G401 (cell line): ENCODE measurements around the gene TRIM64C. TPM values are rescaled to one million over a fixed set of nuclear protein-coding genes. Genes with fewer than 3 reads are reported as not detected.
"Not testable (repeated sequence)": the region's sequence is repeated elsewhere in the genome, so short reads cannot be mapped to it uniquely, and the experiment has no call there.

Experiments used
- DNase-seq: peaks from one replicate; pipeline ENCODE4 v3.0.0-alpha.2; 2015; ENCODE audit warnings: low spot score
- in situ Hi-C: cut with HindIII; loops from 2 replicates; pipeline ENCODE4 v1.10.0; 2016; ENCODE audit warnings: low sequenced_read_pairs, mixed read lengths
- total RNA-seq: library from RNA; depleted of rRNA; stranded (reverse); fragments of >200 nt; shearing (Covaris generic); gene quantifications from 2 replicates; pipeline ENCODE4 v1.2.3, GENCODE V29; 2014; rRNA removed

Gene TRIM64C, protein sequence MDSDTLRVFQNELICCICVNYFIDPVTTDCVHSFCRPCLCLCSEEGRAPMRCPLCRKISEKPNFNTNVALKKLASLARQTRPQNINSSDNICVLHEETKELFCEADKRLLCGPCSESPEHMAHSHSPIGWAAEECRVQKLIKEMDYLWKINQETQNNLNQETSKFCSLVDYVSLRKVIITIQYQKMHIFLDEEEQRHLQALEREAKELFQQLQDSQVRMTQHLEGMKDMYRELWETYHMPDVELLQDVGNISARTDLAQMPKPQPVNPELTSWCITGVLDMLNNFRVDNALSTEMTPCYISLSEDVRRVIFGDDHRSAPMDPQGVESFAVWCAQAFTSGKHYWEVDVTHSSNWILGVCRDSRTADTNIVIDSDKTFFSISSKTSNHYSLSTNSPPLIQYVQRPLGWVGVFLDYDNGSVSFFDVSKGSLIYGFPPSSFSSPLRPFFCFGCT
- not detected in 2 replicates for total RNA-seq

DNA sequence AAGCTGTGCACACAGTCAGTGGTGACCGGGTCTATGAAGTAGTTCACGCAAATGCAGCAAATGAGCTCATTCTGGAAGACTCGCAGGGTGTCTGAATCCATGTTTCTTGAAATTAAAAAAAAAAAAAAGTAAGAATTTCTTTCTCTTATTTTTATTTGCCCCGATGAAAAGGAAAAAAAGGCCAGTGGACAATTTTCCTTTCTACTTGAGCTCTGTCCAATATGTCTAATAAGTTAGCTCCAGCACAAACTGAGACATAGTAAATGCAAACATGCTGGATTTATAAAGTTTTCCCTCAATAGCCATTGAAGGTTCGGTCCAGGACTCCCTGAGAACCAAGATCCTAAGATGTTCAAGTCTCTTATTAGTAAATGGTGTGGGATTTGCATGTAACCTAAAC is at the start of gene TRIM64C:
TRIM64C (minus strand) TSS at position 101 of the 400 bp plus-strand sequence; CDS start at position 101, 0 bp downstream.
- DNase-seq, in situ Hi-C loops: not testable (repeated sequence)

GRCh38 chr11:49102356-49102755 is 43.4 kb upstream of the TRIM64C start:
- DNase-seq, in situ Hi-C loops: not testable (repeated sequence)

DNA sequence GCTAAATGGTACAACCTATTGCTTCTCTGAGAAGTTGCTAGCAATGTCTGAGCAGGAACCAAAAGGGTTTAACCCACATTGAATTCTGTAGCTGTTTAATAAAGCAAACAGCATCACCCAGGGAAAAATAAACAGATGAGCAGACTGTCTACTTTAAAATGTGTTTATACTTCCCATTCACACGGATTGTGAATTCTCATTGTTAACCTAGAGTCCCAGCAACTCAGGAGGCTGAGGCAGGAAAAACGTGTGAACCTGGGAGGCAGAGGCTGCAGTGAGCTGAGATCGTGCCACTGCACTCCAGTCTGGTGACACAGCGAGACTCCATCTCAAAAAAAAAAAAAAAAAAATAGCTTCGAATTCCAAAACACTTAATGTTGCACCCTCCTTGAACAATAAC is 11.0 kb upstream of the TRIM64C start:
- DNase-seq, in situ Hi-C loops: not testable (repeated sequence)

- in situ Hi-C loops, DNase-seq: not testable (repeated sequence)
These were observed 9.1 kb downstream of the TRIM64C start for GRCh38 chr11:49049821-49050220.

DNA sequence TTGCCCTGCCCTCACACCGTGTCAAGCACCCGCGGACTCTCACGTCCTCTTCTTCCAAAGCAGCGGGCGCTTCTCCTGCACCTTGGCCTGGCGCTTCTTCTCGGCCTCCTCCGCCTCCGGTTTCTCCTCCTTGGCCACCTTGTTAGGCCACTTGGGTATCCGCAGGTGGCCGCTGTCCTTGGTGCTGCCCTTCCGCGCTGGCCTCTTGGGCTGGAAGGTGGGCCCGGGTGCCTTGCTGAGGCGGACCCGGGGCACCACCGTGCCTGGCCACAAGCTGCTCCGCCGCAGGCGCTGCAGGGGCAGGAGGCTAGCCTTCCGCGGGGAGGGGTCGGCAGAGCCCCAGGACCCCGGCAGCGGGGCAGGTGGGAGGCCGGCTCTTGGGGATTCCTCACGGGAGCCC is 10.7 kb downstream of the TRIM64C start:
- DNase-seq, in situ Hi-C loops: not testable (repeated sequence)

DNA sequence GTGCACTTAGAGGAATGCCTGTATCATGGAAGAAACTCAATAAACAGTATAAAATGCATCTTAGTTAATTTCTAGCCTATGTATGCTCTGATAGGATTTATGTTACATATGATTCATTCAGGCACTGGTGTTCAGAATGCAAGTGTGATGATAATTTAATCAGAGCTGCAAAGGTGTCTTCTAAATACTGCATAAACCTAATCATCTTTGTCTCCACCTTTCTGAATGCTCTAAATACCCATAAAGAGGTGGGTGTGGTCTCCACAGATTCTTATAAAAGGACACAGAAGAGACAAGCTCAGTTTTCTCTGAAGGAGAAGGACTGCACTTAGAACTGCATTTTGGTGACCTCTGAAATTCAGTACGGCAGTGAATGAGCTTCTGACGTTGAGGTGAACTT is 30.4 kb downstream of the TRIM64C start, which contains the start of gene TRIM49B:
TRIM49B (plus strand) TSS at position 301 of the 400 bp plus-strand sequence. CDS start 2,777 bp downstream, outside the sequence.
- in situ Hi-C loops, DNase-seq: not testable (repeated sequence)

Other genes with a start within 250 kb of the TRIM64C start
- gene TRIM51G, start 75.2 kb downstream of the TRIM64C start, total RNA-seq, result not detected in 2 replicates
- 1.5 TPM in 1 of 2 replicates, not detected in the other for gene TRIM49B, start 30.3 kb downstream of the TRIM64C start, total RNA-seq
- gene FOLH1, start 149.5 kb upstream of the TRIM64C start, total RNA-seq, result not detected in 2 replicates